ENCODE results near the gene CLC.
A peak's percentile ranks its signal among the peaks of the same experiment; 100 is the strongest.
"Not testable (repeated sequence)": the region's sequence is repeated elsewhere in the genome, so short reads cannot be mapped to it uniquely, and the experiment has no call there.

CLC gene

DNA sequence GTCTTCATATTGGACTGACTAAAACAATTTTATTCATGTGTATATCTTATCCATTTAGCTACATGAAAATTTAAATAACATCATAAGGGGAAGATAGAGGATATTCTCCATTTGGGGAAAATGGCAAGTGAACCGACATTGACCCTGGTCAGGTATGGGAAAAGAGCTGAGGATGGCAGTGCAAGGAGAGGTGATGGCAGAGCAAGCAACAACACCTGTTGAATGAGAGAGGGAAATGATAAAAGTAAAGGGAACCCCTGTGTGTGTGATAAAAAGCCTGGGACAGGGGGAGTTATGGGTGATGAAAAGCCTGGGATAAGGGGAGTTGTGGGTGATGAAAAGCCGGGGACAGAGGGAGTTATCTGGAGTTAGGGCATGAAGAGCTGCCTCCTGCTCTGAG is 4.0 kb downstream of the CLC start:
- TF ChIP-seq, protein P1, sequence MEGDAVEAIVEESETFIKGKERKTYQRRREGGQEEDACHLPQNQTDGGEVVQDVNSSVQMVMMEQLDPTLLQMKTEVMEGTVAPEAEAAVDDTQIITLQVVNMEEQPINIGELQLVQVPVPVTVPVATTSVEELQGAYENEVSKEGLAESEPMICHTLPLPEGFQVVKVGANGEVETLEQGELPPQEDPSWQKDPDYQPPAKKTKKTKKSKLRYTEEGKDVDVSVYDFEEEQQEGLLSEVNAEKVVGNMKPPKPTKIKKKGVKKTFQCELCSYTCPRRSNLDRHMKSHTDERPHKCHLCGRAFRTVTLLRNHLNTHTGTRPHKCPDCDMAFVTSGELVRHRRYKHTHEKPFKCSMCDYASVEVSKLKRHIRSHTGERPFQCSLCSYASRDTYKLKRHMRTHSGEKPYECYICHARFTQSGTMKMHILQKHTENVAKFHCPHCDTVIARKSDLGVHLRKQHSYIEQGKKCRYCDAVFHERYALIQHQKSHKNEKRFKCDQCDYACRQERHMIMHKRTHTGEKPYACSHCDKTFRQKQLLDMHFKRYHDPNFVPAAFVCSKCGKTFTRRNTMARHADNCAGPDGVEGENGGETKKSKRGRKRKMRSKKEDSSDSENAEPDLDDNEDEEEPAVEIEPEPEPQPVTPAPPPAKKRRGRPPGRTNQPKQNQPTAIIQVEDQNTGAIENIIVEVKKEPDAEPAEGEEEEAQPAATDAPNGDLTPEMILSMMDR (IDR thresholded peaks at IDR 0.05; ENCODE audit: low read depth, low read length, missing control alignments), result no peak
- DNase-seq (ENCODE audit: low read depth), result no peak
- no peak overlapping the region for H3K4me3 ChIP-seq (ENCODE audit: low read depth, low read length)

DNA sequence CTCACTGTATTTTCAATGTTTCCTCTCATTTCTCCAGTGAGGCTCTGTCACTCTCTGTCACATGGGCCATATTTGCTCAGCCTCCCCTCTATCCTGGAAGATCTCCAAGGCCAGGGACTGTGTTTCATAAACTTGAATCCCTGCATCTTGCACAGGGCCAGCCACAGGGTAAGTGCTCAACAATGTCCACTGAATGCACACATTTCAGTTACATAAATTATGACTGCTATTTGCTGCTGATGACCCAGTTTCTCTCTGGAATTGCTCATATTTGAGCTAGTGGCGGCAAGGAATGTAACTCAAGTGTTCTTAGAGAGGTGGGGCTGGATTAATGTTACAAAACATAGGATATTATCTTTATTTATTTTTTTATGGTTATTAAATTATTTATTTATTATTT is 6.1 kb downstream of the CLC start:
- DNase-seq (ENCODE audit: low read depth), result no peak
- no peak overlapping the region for H3K4me3 ChIP-seq (ENCODE audit: low read depth, low read length)
- TF ChIP-seq, protein P1 (IDR thresholded peaks at IDR 0.05; ENCODE audit: low read depth, low read length, missing control alignments), result no peak

DNA sequence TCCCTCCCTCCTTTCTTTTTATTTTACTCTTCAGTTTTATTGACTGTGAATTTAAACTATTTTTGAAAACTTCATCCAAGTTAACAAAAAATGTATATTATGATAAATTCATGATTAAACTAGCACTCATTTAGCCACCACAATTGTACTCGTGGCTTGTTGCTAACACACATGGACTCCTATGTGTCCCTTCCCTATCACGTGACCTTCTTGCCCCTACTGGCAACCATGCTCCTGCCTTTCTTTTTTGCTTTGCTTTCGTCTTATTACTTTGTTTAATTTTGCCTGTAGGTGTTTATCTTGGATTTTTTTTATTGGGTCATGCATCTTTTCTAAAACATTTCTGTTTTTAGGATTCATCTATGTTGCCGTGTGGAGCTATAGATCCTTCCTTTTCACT is 8.2 kb downstream of the CLC start:
- TF ChIP-seq, protein P1 (IDR thresholded peaks at IDR 0.05; ENCODE audit: low read depth, low read length, missing control alignments), result no peak
- H3K4me3 ChIP-seq (ENCODE audit: low read depth, low read length), result no peak overlapping the region

DNA sequence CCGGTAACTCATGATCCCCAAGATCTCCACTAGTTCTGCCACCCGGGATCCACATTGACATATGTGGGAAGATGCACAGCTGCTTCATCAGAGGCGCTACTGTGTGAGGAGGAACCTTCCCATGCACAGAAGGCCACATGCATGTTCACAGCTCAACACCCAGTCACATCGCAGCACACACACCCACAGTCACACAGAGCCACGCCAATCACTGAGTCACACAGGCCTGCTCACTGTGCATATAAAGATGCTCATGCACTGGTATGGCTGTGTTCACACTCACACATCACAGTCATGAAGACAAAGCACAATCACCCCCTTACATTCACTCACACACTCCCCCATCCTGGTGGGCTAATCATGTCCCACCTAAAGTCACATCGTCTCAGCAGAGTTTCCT is 9.8 kb downstream of the CLC start:
- TF ChIP-seq, protein P1 (IDR thresholded peaks at IDR 0.05; ENCODE audit: low read depth, low read length, missing control alignments), result no peak
- no peak overlapping the region for H3K4me3 ChIP-seq (ENCODE audit: low read depth, low read length)
- DNase-seq (ENCODE audit: low read depth), result no peak

More for the DNA sequence above, 8.2 kb downstream of the CLC start:
- DNase-seq (ENCODE audit: low read depth), result no peak

DNA sequence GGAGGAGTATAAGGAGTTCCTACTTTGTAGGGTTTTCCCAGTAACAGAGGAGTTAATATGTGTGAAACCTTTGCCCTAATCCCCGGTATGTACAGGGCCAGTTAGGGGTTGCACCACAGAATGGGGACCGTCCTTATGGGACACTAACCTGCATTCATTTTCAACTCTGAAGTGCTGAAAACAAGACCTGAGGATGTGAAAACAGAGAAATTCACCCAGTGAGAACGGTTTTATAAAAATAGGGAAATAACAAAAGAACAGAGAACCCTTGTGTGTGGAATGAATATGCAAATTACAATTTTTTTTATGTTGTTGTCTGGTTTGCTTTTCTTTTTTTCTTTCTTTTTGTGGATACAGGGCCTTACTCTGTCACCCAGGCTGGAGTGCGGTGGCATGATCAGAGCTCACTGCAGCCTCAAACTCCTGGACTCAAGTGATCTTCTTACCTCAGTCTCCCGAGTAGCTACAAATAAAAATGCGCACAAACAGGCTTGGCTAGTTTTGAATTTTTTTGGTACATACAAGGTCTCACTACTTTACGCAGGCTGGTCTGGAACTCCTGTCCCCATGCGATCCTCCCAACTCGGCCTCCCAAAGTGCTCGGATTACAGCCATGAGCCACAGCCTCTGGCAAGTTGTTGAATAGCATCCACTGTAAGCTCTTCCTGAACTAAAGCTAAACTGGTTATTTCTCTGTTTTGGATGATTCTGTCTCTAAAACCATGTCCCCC is 10.6 kb downstream of the CLC start:
- TF ChIP-seq, protein P1 (IDR thresholded peaks at IDR 0.05; ENCODE audit: low read depth, low read length, missing control alignments), result no peak
- no peak overlapping the region for H3K4me3 ChIP-seq (ENCODE audit: low read depth, low read length)
- peak; percentile 37 for DNase-seq (ENCODE audit: low read depth)

DNA sequence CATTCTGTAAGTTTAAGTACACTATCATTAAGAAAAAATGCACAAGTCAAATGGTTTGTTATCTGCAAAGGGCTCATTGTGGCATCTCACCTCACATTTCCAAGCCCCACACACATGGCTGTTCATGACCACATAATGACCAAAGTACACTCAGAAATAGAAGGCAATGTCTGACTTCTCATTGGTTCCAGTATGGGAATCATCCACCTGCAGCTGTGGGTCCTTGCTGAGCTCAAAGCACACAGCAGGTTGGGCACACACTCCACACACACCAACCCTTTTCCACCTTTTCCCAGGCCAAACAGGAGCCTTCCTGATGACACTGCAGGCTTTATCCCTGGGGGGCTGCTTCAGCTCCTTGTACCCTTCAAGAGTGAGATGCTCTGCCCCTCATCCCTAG is 11.8 kb downstream of the CLC start:
- H3K4me3 ChIP-seq (ENCODE audit: low read depth, low read length), result no peak overlapping the region
- no peak for DNase-seq (ENCODE audit: low read depth)
- TF ChIP-seq, protein P1 (IDR thresholded peaks at IDR 0.05; ENCODE audit: low read depth, low read length, missing control alignments), result no peak

DNA sequence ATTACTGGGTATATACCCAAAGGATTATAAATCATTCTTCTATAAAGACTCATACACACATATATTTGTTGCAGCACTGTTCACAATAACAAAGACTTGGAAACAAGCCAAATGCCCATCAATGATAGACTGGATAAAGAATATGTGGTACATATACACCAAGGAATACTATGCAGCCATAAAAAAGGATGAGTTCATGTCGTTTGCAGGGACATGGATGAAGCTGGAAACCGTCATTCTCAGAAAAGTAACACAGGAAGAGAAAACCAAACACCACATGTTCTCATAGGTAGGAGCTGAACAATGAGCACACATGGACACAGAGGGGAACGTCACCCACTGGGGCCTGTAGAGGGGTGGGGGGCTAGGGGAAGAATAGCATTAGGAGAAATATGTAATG is 17.7 kb downstream of the CLC start:
- not testable (repeated sequence) for H3K4me3 ChIP-seq (ENCODE audit: low read depth, low read length)

More for the DNA sequence above, 17.7 kb downstream of the CLC start:
- not testable (repeated sequence) for DNase-seq (ENCODE audit: low read depth)
